ENCODE measurements around the gene CAGE1.

GRCh38 chr6:7431674-7432390, 42.3 kb upstream of the CAGE1 start:
- TF ChIP-seq ZNF384 (IDR thresholded peaks at IDR 0.05; ENCODE audit: borderline replicate concordance, low read depth, low read length) (no peak), ZBED1 (IDR thresholded peaks at IDR 0.05; ENCODE audit: borderline replicate concordance) (no peak), EP300 (IDR thresholded peaks at IDR 0.05; ENCODE audit: borderline replicate concordance in 1 of 2, control insufficient read depth in 1 of 2, low read depth in 2 of 2, low read length in 2 of 2) (no peak), CREM (IDR thresholded peaks at IDR 0.05; ENCODE audit: low read depth) (no peak)

Data from GM12878 (cell line).